PC-3 (cell line): Measurements from ENCODE around the gene IL23R. TPM values are rescaled to one million over a fixed set of nuclear protein-coding genes. Genes with fewer than 3 reads are reported as not detected.

Source experiments
- ATAC-seq: fragments of 200-7000 bp; cut with Tn5 transposase; 2 replicates; pipeline ENCODE4 v1.9.1; 2020; ENCODE audit warnings: mild to moderate bottlenecking, moderate library complexity
- BruUV-seq: library from RNA; stranded (reverse); fragments of 400-500 nt; replicated peaks from 2 replicates; lab custom pipeline; 2021; lab: Mats Ljungman, UMichigan
- CTCF ChIA-PET: fragments of 300-600 bp; sonication (Branson Sonifier 250); formaldehyde crosslinking; loops from one replicate; lab custom pipeline; 2022; ENCODE audit warnings: antibody characterized with exemption; lab: Charles Lee
- POLR2A ChIA-PET: fragments of 300-600 bp; sonication (Branson Sonifier 250); formaldehyde crosslinking; loops from one replicate; lab custom pipeline; 2022; ENCODE audit warnings: antibody characterized with exemption; ENCODE audit not compliant: unreplicated experiment; lab: Charles Lee
- DNase-seq: peaks from one replicate; pipeline ENCODE4 v3.0.0-alpha.2; 2015
- H2AFZ ChIP-seq: fragments of 300-600 bp; sonication (generic); 2 replicates; pipeline ENCODE4 v1.6.0; 2016; ENCODE audit warnings: antibody characterized with exemption, low read length
- H3F3A ChIP-seq: fragments of 300-600 bp; sonication (generic); one replicate; pipeline ENCODE4 v1.6.0; 2017; ENCODE audit warnings: antibody characterized with exemption, low read length, control low read depth, mild to moderate bottlenecking; ENCODE audit not compliant: unreplicated experiment
- H3K27ac ChIP-seq: fragments of 300-600 bp; sonication (generic); 2 replicates; pipeline ENCODE4 v1.5.1; 2016; ENCODE audit warnings: mild to moderate bottlenecking, low read length
- H3K27me3 ChIP-seq: fragments of 300-600 bp; sonication (generic); 2 replicates; pipeline ENCODE4 v1.6.1; 2016; ENCODE audit warnings: low read length, mixed read lengths
- H3K36me3 ChIP-seq: fragments of 300-600 bp; sonication (generic); 2 replicates; pipeline ENCODE4 v1.6.1; 2016; ENCODE audit warnings: low read depth, mixed run types, low read length, mixed read lengths
- H3K4me1 ChIP-seq: fragments of 300-600 bp; sonication (generic); 2 replicates; pipeline ENCODE4 v1.5.1; 2016; ENCODE audit warnings: low read length; ENCODE audit not compliant: insufficient read depth
- H3K4me2 ChIP-seq: fragments of 300-600 bp; sonication (generic); 2 replicates; pipeline ENCODE4 v1.6.0; 2016; ENCODE audit warnings: low read length
- H3K4me3 ChIP-seq: fragments of 300-600 bp; sonication (generic); 2 replicates; pipeline ENCODE4 v1.5.1; 2016; ENCODE audit warnings: mild to moderate bottlenecking, low read length, mixed read lengths
- H3K79me2 ChIP-seq: fragments of 300-600 bp; sonication (generic); 2 replicates; pipeline ENCODE4 v1.6.1; 2017; ENCODE audit warnings: low read length, mixed read lengths
- H3K9ac ChIP-seq: fragments of 300-600 bp; sonication (generic); 2 replicates; pipeline ENCODE4 v1.6.0; 2016; ENCODE audit warnings: mild to moderate bottlenecking, low read length
- H3K9me2 ChIP-seq: fragments of 300-600 bp; sonication (generic); replicated peaks from 2 replicates; pipeline ENCODE4 v1.6.1; 2016; ENCODE audit warnings: mixed run types, low read length, mixed read lengths
- H3K9me3 ChIP-seq: fragments of 300-600 bp; sonication (generic); 2 replicates; pipeline ENCODE4 v1.6.1; 2016; ENCODE audit warnings: low read length, mixed read lengths
- H4K20me1 ChIP-seq: fragments of 300-600 bp; sonication (generic); 2 replicates; pipeline ENCODE4 v1.6.1; 2016; ENCODE audit warnings: low read length, mixed read lengths
- CTCF ChIP-seq: fragments of 300-600 bp; sonication (generic); conservative IDR thresholded peaks from 2 replicates; pipeline ENCODE4 v1.5.1; 2017; ENCODE audit warnings: antibody characterized with exemption, low read depth, mild to moderate bottlenecking, low read length
- EZH2 ChIP-seq: fragments of 300-600 bp; sonication (generic); IDR thresholded peaks from one replicate; pipeline ENCODE4 v1.6.1; 2017; ENCODE audit warnings: antibody characterized with exemption, mild to moderate bottlenecking, low read length; ENCODE audit not compliant: unreplicated experiment
- EZH2phosphoT487 ChIP-seq: fragments of 300-600 bp; sonication (generic); IDR thresholded peaks from 2 replicates; pipeline ENCODE4 v1.6.1; 2018; ENCODE audit warnings: mild to moderate bottlenecking, antibody characterized with exemption, low read length, borderline replicate concordance
- intact Hi-C: fragments of 100-400 bp; cut with micrococcal nuclease; formaldehyde crosslinking; loops from 2 replicates; pipeline ENCODE4 v1.9.0; 2023
- total RNA-seq: library from RNA; depleted of rRNA; stranded (reverse); fragments of >200 nt; gene quantifications from 2 replicates; pipeline ENCODE4 v1.2.3, GENCODE V29; 2014

The IL23R gene
- total RNA-seq, 1 experiment from 2014 or later, result not detected

- Histone ChIP-seq H3K4me2 (peak overlapping the region; percentile 72), H4K20me1 (no peaks in the 10 kb centered on the region), H3K4me3 (no peak overlapping the region), H3F3A (peaks cover 5% of the 10 kb centered on the region), H3K36me3 (no peaks in the 10 kb centered on the region), H3K27ac (peak overlapping the region; percentile 92), H2AFZ (no peak overlapping the region), H3K9me2 (no peaks in the 10 kb centered on the region), H3K9ac (0 out of 2 replicates have a peak overlapping the region, but pooled peaks have one; percentile 33), H3K9me3 (no peaks in the 10 kb centered on the region), H3K79me2 (no peaks in the 10 kb centered on the region), H3K27me3 (no peaks in the 10 kb centered on the region), H3K4me1 (peaks cover 16% of the 10 kb centered on the region)
- CTCF ChIA-PET, result interaction anchor here (0.6 to 1.9 kb wide), 4 partner anchors 14 to 744 kb away, joined by 3 to 30 read pairs (median 10); no protein-coding TSS in a partner anchor
- DNase-seq (peak; percentile 97), ATAC-seq (peak; percentile 97)
- POLR2A ChIA-PET, result no interaction called here
- intact Hi-C loops, result loop anchor here (1.0 kb wide), 1 partner anchor 27 kb away; no protein-coding TSS in a partner anchor
- BruUV-seq, result no TSS peak
- TF ChIP-seq EZH2, result no peak
Measured at GRCh38 chr1:67162954-67163353, 3.3 kb upstream of the IL23R start.

GRCh38 chr1:67165468-67166041 is 699 bp upstream of the IL23R start:
- BruUV-seq, result no TSS peak
- Histone ChIP-seq H4K20me1 (no peaks in the 10 kb centered on the region), H3K4me3 (no peak overlapping the region), H3K9me3 (no peaks in the 10 kb centered on the region), H3K79me2 (no peaks in the 10 kb centered on the region), H3K9me2 (no peaks in the 10 kb centered on the region), H3K36me3 (no peaks in the 10 kb centered on the region), H2AFZ (no peak overlapping the region), H3F3A (peaks cover 5% of the 10 kb centered on the region), H3K27ac (no peak overlapping the region), H3K4me2 (no peak overlapping the region), H3K4me1 (peaks cover 16% of the 10 kb centered on the region), H3K27me3 (no peaks in the 10 kb centered on the region), H3K9ac (no peak overlapping the region)
- ATAC-seq, result no peak
- ChIA-PET POLR2A (no interaction called here), CTCF (no interaction called here)
- DNase-seq, result no peak
- intact Hi-C loops, result no loop called here
- TF ChIP-seq CTCF, result no peak
- no peak for TF ChIP-seq EZH2phosphoT487
- no peak for TF ChIP-seq EZH2

- H3K9ac ChIP-seq, result no peak overlapping the region
- H3K27ac ChIP-seq, result no peak overlapping the region
- ChIA-PET CTCF (interaction anchor here (0.6 kb wide), 1 partner anchor 155 kb away, joined by 5 read pairs; no protein-coding TSS in a partner anchor), POLR2A (no interaction called here)
- no peaks in the 10 kb centered on the region for H4K20me1 ChIP-seq
- no peaks in the 10 kb centered on the region for H3K9me2 ChIP-seq
- H3K27me3 ChIP-seq, result no peaks in the 10 kb centered on the region
- intact Hi-C loops, result no loop called here
- no peak overlapping the region for H3K4me2 ChIP-seq
- no peaks in the 10 kb centered on the region for H3F3A ChIP-seq
- BruUV-seq, result no TSS peak
- no peaks in the 10 kb centered on the region for H3K9me3 ChIP-seq
- H3K79me2 ChIP-seq, result no peaks in the 10 kb centered on the region
- TF ChIP-seq EZH2 (no peak), CTCF (no peak), EZH2phosphoT487 (no peak)
- no peak overlapping the region for H3K4me3 ChIP-seq
- ATAC-seq (no peak), DNase-seq (no peak)
- H2AFZ ChIP-seq, result no peak overlapping the region
- no peaks in the 10 kb centered on the region for H3K36me3 ChIP-seq
- H3K4me1 ChIP-seq, result no peaks in the 10 kb centered on the region
Measured at GRCh38 chr1:67169496-67169895, 3.2 kb downstream of the IL23R start.
